Measurements from ENCODE around the gene CD63.

The CD63 gene

DNA sequence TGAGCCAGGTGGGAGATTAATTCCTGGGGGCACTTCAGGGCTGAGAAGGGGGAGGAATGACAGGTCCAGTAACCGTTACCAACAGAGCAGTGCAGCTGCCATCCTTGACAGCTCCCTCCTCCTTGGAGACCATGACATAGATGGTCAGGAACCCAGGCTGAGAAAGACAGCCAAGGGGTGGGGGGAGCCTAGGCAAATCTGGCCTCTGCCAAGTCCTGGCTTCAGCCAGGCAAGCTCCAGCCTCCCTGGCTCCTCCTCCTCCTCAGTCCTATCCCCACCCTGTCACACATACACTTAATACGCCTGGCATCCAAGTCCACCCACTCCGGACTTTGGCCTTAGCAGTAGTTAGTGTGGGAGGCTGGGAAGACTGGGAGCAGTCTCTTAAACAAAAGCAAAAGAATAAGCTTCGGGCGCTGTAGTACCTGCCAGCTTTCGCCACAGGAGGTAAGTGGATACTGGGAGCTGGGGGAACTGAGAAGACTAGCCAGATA lies 8.7 kb downstream of the CD63 start, which contains the start of gene RDH5:
TSS of gene RDH5 (plus strand) at position 323 of the 494 bp plus-strand sequence. CDS start 792 bp downstream, outside the sequence.
- DNase-seq, result no peak

DNA sequence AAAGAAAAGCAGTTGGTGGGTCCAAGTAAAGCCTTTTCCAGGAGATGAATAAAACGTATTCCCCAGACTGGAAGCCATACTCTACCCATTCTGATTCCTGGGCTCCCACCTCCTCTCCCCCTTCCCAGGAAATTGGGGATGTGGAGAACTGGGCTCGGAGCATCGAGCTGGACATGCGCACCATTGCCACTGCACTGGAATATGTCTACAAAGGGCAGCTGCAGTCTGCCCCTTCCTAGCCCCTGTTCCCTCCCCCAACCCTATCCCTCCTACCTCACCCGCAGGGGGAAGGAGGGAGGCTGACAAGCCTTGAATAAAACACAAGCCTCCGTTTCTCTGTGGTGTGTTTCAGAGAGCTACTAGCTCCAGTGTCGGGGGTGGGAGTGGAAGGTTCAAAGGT lies 9.4 kb downstream of the CD63 start:
- no peak for DNase-seq

DNA sequence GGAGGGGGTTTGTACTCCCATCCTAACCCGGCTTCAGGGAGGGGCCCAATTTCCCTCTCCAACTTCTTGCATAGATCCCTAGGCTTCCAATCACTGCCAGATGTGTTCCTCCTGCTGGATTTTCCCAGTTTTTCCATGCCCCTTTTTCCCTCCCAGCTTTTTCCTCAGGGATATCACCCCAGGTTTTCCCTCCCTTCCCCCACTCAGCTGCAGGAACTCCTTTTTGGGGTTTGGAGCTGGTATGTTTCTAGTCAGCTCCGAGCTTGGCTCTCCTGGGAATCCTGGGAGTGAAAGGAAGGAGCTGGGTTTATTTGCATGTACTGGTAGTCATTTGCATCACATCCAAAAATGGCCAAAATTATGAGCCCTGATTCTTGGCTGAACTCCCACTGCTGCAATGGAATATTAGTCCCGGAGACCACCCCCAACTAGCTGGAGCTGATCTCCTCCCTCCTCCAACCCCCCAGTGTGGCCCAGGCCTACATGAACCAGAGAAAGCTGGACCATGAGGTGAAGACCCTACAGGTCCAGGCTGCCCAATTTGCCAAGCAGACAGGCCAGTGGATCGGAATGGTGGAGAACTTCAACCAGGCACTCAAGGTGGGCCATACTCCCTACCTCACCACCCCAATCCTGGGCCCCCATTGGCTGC lies 10.1 kb downstream of the CD63 start:
- no peak for DNase-seq

DNA sequence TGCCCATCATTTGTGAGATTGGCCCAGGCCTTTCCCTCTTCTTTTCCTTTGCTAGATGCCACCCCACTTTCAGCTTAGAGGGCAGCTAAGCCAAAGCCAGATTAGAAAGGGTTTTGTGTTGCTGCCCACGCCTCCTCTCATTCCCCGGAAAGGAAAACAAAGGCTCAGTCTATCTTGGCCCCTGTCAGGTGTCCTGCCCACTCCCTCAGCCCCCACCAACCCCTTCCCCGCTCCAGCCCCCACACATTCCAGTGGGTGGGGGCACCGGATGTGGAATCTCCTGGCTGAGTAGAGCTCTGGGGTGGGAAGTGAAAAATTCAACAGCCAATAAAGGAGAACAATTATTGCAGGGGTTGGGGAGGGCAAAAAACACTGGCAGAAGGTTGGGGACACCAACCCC lies 10.8 kb downstream of the CD63 start:
- DNase-seq, result no peak

DNA sequence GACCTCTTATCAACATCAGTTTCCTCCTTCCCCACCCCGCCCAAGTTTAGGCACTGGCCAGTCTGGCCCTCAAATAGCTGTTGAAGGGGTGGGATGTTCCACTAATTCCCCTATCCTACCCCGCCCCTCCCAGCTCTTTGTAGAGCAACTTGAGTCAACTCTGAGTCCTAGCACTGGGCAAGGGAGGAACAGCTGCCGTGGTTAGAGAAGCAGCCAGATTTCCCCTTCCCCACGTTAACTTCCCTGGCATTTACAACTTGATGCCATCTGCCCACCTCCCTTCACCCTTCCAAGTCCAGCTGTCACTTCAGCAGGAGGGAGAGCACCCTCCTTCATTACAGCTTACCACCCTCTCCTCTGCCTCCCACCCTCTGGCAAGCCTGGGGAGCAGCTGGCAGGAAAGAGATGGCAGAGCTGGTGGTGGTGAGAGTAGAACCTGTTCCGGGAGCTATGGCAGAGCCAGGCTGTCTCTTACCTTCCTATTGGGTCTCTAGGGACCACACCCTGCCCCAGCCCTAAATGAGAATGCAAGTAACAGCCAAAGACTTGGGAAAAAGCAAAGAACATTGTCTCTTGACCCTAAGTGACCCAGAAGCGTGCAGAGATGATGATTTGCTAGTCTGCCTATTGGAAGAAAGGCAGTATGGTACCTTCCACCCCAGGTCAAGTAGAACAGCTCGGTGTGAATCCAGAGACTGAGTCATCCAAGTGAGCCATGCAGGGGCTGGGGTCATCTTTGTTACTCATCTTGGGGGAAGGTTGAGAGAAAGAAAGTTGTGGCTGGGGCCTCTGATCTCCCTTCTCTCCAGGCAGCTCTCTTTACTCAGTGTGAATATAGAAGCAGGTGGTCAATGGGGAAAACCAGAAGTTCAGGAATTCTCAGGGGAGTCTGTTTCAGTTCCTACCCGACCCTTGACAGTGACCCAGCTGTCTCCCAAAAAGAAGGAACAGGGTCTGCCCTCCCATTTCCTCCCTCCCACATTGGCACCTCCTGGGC lies 11.5 kb downstream of the CD63 start:
- DNase-seq, result peak; percentile 54

DNA sequence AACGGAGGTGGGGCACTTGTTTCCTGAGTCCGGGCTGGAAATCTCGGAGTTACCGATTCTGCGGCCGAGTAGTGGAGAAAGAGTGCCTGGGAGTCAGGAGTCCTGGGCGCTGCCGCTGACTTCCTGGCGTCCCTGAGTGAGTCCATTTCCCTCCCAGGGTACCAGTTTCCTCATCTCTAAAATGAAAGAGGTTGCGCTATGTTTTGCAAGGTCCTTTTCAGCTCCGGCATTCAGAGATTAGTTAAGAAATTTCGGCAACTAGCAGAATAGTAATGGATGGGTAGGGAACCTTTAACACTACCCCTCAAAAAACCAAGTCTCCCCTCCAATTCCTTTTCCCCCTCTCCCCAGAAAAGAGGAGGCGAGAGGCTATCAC lies 12.2 kb downstream of the CD63 start:
- no peak for DNase-seq

DNA sequence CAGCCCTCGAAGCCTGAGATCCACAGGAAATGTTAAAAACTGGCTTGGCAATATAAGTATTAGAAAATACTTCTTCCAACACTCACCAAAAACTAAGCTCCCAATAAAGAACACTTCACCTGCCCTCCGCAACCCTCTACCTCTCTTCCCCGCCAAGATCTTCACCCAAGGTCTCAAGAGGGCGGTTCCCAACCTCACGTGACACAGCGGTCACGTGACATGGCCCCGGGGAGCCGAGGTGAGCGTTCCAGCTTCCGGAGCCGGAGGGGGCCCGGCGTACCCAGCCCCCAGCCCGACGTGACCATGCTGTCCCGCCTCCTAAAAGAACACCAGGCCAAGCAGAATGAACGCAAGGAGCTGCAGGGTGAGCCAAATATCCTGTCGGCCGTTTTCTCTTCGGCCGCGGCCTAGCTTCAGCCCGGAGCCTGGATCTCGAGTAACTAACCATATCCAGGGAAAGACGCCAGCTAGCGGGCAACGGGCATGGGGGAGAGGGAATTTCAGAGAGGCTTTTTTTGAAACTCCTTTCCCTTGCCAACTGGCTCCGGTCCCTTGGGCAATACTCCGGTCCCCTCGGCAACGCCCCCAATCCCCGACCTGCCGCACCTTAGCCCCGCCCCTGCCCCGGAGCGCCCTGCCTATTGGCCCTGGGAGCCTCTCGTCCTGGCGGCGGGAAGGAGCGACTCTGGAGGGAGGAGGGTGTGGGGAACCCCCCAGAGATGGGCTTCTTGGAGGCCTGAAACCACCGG lies 12.8 kb downstream of the CD63 start, which contains the start of gene BLOC1S1:
TSS of gene BLOC1S1 (plus strand) at position 214 of the 749 bp plus-strand sequence. CDS start at position 220, 6 bp downstream.
- peak; percentile 97 for DNase-seq

DNA sequence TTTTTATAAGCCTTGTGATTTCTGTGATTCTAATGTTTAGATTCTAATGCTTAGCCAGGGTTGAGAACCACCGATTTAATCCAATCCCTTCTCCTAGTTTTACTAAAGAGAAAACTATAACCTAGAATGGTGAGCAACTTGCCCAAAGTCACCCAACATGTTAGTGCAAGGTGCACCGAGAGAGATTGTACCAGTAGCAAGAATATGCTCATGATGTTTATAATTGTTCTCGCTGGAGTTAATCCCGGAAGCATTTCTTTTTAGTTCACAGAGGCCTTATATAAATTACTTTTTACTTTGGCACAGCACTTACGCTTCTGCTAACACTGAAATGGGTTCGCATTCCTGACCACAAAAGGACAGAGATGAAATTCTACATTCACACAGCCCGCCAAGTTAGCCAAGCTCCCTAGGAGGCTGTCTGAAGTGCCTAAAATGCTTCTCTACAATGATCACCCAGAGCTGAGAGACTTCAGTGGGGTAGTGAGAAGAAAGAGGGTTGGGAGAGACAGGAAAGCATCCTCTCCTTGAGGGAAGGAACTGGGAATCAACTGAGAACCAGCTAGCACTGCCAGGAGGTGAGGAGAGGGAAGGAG lies 13.5 kb downstream of the CD63 start:
- no peak for DNase-seq

DNA sequence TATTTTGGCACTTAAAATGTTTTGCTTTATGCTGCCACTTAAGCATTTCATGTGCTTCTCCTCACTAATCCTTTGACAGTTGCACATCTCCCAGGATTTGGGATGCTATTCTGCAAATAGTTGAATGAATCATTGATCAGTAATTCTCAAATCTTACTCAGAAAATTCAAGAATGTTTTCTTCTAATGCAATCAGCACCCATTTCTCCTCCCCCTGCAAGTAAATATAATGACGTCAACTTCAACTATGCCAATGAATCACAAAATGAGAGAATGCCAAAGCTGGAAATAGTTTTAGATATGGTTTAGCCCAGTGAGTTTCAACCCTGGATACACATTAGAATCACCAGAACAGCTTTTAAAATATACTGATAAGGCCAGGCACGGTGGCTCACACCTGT lies 15.1 kb downstream of the CD63 start:
- no peak for DNase-seq

DNA sequence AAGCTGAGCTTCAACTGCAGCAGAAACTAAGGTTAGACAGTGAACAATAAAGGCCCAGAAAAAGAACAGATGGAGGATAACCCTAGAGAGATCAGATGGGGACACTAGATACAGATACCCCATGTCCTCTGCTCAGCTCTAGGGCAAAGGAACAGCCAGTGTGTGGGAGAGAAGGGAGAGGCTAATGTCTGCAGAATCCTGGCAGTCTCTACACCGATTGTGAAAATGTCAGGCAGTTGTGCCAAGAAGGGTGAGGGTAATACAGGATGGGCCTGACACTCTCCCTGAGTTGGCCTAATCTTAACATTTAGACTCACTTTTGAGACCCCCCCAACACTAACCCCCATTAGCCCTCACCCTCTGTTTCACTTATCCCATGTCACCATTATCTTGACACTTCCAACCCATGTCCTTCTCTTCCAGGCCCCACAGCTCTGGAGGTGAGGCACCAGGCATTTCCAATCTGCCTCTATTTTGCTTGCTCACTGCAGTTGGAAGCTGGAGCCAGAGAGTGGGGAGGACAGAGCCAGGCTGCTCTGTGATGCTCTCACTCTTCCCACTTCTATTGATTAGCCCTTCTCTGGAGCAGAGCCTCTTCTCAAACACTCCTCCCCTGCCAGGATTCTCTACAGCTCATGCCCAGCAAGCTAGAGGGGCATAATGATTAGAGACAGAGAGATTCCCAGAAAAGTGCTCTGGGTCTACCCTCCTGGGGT lies 16.0 kb downstream of the CD63 start:
- DNase-seq, result no peak

DNA sequence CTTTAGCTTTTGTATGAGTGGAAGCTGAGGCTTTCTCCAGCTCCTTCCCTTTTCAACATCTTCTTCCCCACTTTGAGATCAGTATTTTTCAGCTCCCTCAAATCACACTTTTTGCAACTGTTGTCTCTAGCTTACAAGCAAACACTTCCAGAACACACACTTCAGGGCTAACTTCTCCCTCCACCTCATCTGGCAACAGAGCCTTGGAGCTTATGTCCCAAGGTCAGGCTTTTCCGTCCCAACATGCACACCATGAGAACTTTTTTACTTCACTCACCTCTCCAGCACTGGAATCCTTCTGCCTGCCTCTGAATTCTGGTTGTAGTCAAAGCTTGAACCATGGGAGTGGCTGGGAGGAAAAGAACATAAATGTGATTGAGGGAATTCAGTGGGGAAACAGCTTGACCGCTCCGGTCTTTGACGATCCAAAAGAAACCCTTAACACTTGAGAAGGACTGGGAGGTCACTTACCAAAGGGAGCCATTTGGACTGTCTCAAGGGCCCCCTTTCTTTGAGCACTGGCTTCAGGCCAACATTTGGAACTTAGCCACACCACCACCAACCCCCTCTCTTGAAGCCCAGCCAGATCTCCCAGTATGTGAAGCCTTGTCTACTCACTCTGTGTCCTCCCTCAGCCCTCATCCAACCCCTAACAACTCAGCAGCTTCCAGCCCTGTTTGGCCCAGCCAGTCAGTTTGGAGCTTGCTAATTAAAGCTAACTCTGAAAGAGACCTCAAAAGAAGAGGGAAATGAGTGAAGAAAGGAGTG lies 16.8 kb downstream of the CD63 start:
- no peak for DNase-seq

DNA sequence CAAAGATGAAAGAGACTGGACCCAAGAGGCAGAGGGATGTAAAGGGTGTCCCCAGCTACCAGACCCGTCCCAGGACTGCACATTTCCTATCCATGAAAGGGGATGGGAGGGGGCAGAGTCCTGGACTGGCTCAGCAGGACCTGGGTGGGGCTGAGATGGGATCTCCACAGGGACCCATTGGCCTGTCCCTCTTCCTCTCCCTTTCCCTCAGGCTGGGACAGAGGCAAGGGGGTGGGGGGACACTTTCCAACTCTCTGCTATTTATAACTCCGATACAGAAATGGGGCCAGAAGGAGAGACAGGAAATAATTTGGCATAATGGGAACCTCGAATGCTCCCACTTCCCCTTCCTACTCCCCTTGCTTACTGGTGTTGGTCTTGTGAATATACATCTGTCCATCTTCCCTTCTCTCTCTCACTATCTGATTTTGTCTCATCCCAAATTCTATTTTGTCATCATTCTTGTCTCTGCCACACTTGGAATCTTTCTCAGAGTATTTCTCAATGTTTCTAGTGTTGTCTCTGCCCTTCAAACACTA lies 20.0 kb downstream of the CD63 start:
- DNase-seq, result no peak

DNA sequence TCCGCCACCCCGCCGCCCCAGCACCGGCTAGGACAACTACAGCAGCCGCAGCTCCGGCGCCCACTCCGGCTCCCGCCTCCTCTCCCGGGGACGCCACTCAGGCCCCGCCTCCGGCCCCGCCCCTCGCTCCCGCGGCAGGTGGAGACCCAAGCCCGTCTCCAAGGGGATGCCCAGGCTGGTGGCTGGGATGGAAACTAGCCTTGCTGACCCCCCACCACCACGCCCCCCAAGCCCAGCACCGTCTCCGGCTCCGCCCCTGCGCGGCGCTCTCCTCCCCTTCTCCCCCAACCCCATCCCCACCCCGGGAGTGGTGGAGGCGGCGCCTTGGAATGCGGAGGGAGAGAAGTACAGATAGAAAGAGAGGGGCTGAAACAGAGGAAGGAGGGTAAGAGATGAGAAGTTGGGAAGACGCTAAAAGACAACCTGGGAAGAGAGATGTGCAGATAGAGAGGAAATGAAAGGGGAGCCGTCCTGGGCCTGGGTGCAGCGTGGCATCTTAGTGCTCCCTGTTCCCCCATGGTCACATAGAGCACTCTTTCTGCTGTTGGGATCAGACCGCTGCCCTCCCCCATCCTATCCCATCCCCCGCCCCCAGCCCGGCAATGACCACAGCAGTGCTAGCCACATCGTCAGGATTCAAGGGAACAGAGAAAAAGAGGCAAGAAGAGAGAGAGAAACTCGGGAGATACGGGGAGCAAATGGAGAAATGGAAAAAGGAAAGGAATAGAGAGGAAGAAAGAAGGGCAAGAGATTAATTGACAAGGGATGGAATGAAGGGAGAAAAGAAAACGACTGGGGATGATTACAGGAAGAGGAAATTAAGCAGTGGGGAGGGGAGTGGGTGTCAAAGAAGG lies 20.7 kb downstream of the CD63 start, which contains the start of gene ITGA7:
TSS of gene ITGA7 (minus strand) at position 64 of the 854 bp plus-strand sequence. CDS start 222 bp downstream, outside the sequence.
- peak; percentile 81 for DNase-seq

DNA sequence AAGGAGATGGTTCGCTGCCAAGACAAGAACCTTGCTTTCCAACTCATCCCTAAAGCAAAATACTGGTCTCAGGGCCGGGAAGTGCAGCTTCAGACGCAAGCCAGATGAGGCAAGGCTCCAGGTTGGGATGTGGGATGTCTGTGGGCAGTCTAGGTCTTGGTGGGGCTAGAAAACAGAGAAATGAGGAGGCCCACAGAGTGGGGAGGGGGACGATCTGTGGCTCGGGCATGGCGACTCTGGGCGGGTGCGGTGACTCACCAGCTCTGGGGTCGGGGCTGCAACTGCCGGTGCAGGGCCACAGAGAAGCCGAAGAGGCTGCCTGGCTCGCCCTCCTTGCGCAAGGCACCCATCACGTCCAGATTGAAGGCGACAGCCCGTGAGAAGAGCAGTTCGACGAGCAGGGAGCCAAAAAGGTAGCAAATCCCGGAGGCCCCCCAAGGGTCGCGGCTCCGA lies 21.6 kb downstream of the CD63 start:
- DNase-seq, result no peak

DNA sequence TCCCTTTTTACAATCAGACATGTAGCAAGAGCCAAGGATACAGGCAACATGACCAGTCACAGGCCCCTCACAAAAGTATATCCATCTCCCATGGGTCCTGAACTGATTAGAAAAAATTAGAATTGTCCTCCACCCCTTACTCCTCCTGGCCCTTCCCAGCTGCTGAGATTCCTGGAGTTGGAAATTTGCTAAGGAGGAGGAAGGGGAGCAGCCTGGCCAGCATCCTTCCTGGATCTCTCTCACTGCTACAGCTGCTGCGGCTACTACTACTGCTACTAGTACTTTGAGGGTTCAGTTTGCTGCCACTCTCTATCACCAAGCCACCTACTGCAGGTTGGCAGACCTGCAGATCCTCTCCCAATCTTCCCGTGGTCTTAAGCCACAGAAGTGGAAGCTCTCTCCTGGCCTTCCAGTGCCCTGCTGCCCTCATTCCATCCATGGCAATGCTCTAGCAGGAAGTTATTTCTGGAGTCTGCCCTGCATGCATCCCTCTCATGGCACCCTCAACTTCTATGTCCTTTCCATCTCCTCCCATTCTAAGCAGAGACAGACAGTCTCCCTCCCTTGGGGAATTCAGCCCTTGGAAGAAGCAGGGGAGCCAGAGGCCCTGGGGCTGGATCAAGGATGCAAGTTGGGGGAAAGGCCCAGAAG lies 22.1 kb downstream of the CD63 start:
- DNase-seq, result no peak

DNA sequence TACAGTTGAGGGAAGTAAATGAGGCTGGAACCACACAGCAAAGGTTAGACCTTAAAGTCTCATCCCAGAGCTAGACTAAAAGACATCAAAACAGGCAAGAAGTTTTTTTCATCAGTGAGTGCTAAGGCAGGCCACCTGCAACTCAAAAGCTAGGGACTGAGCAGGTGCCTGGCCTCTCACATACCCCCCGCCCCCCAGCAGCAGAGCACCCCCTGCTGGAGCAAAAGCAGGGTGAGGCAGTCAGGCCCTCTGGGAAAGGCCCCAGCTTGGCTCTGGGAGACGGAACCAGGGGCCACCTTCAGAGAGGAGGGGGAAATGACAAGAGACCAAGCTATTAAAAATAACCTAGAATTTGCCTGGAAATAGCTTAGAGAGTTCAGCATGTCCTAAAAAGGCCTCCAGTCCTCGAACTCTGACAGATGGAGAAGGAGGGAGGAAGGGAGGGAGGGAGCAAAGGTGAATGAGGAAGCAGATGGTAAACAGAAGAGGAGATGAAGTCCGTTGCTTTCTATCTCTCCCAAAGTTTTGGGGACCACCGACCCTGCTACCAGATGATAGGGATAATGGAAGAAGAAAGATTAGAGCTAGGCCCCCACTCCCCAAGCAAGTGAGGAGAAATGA lies 22.9 kb downstream of the CD63 start:
- DNase-seq, result no peak

DNA sequence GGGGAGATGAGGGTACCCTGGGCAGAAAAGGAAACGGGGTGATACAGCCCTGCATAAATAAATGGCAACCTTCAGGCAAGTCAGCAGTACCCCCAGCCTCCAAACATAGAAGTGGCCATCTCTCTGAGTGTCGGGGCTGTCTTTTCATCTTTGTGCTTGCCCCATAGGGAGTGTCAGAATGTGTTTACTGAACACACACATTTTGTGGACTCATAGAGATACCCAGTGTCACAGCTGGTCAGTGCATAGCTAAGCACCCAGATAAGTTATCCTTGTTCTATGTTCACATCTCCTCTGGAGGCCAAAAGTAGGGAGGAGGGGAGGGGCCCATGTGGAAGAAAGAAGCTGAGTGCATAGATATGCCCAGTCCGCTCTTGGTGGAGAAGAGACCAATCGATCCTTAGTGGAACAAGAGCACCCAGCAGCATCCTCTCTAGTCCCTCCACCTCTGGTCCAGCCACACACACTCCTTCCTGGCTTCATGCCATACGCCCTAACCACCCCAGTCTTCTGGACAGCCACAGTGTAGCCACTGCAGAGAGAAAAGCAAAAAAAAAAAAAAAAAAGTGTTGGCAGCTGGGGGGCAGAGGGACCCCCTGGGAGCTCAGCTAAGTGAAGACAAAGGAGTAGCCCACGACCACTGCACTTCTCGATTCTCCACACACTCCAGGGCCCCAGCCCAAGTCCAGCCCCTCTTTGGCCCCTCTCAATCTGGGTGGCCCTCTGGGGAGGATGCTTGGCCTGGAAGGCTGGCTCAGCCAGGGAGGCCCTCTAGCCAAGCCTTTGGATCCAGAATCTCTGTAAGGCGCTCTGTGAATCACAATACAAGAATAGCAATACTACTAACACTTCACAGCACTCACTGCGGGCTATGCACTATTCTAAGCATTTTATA lies 23.7 kb downstream of the CD63 start:
- no peak for DNase-seq

Measured in stimulated activated CD8-positive, alpha-beta memory T cell treated with anti-CD3 and anti-CD28 coated beads, Interleukin-4, amount 100 ng/mL, for 48 hours (primary cell).